GM19468 (cell line): ENCODE measurements around the gene PALB2.
"Not testable (repeated sequence)": the region's sequence is repeated elsewhere in the genome, so short reads cannot be mapped to it uniquely, and the experiment has no call there.

Experiments used
- ATAC-seq: cut with Tn5 transposase; IDR thresholded peaks from one replicate; pipeline ENCODE4 v1.9.1; 2021; ENCODE audit warnings: mild to moderate bottlenecking, moderate library complexity, moderate number of reproducible peaks; ENCODE audit not compliant: unreplicated experiment; ENCODE audit errors: extremely low read depth

Gene PALB2

DNA sequence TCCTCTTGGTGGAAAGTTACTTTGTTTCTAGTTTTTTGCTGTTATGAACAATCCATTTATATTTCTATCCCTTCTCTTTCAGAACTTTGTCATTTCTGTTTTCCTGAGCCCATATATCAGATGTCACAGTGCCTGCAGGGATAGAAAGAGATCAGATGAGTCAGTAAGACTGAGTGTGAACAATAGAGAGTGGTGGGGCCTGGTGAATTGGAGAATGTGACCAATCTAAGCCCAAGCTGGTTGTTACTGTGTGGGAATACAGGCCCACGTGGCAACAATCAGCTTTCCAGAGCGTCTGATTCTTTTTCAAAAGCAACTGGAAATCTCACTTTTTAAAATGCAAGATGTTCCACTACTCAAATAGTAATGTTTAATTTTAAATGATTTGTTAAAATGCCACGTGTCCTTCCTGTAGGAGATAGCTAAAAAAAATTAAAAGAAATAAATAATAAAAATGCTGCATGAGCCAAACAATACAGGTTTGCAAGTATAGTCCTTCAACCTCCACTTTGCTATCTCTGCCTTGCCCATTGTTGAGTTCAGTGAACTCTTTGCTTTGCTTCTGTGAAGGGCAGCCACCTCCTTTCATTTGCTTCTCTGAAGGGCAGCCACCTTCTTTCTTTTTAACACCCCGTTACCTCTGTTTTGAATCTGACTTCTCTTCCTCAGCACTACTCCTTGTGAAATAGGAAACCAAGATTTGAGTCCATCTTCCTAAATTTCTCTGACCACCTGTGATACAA lies 9.7 kb upstream of the PALB2 start:
- no peak for ATAC-seq

DNA sequence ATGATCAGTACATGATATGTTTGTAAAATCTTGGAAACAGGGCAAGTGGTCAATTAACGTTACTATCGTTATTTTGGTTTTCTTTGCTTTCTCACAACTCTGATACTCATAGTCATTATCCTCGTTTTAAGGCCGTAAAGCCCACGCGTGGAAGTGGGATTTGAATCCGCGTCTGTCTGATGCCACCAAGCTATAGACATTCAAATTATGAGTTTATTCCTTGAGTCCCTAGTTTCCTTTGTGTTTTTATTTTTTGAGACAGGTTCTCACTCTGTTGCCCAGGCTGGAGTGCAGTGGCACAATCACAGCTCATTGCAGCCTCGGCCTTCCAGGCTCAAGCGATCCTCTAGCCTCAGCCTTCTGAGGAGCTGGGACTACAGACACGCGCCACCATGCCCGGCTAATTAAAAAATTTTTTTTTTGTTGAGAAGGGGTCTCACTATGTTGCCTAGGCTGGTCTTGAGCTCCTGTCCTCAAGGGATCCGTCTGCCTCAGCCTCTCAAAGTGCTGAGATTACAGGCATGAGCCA lies 1.2 kb upstream of the PALB2 start:
- ATAC-seq = no peak

DNA sequence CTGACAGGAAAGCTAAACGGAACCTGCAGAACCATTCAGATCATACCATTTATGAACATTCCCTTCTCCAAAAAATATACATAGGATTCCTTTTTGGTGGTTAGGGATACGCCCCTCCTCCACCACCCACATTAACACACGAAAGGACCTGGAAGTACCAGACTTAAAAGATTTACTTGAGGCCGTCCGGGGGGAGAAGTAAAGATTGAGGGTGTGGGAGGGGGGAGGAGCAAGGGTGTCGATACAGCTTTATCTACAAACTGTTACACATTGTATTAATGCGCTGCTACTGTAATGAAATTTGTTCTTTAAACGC lies 537 bp downstream of the PALB2 start:
- no peak for ATAC-seq

DNA sequence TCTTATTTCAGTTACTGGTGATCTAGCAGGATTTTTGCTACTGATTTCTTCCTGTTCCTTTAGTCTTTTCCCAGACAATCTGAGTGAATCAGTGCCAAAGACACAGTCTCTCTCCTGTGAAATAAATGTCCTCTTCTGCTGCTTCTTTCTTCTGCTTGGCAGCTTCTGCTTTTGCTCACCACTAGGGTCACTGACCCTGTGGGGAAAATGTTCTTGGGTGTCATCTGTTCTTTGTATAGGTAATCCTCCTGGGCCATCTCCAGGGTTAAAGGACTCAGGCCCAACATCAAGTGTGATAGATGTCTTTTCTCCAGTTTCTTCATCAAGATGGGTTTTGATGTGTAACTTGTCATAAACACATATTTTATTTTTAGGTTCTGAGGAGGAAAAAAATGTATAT lies 5.2 kb downstream of the PALB2 start:
- ATAC-seq = no peak

DNA sequence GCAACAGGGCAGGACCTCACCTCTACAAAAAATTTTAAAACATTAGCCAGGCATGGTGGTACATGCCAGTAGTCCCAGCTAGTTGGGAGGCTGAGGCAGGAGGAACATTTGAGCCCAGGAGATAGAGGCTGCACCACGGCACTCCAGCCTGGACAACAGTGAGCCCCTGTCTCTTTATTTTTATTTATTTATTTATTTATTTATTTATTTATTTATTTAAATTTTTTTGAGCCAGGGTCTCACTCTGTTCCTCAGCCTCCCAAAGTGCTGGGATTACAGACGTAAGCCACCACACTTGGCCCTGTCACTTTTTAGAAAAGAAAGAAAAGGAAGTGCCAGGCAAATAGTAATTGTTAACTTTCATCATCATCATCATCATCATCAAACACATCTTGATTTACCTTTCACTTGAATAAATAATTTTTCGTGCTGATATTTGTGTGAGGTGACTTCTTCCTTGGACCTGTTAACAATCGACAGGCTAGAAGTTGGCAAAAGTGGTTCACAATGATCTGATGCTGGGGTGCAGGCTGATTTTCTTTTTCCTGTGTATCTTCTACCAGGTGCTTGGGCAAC lies 6.6 kb downstream of the PALB2 start:
- ATAC-seq = no peak

DNA sequence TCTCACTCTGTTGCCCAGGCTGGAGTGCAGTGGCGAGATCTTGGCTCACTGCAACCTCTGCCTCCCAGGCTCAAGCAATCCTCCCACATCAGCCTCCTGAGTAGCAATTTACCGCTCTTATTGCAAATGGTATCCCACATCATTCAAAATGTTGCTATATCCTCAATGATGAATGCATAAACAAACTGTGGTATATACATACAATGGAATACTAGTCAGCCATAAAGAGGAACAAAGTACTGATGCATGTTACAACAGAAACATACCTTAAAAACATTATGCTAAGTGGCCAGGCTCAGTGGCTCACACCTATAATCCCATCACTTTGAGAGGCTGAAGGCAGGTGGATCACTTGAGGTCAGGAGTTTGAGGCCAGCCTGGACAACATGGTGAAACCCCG lies 9.2 kb downstream of the PALB2 start:
- not testable (repeated sequence) for ATAC-seq

DNA sequence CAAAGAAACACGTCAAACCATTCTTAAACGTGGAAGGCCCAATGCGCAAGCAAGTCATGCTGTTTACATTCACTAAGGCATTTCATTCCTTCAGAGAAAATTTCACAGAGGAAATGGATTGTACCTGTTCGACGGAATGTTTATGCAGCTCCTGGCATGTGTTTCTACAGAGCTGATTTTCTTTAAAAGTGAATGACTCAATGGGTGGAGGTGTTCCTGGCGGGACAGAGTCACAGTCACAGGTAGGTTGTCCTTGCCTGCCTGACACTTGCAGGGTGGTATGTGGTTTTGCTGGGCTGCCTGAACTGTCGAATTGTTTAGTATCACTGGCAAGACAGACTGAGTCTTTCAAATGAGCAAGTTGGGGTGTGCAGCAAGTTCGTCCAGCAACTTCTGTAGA lies 11.6 kb downstream of the PALB2 start:
- no peak for ATAC-seq

DNA sequence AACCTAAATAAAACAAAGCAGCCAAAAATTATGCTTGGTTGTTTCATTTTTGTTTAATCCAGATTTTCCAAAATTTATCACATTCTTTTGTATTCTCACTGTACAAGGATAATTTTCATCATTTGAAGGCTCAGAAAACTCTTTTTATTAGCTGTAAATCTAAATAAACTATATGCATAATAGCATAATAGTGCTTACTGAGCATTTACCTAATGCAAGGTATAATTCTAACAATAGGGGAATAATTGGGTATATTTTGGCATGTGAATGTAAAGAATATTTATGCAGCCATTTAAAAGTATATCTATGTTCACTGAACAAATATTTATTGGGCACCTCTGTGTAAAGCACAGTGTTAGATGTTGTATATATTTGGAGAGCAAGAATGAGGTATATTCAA lies 17.0 kb downstream of the PALB2 start:
- ATAC-seq = no peak

DNA sequence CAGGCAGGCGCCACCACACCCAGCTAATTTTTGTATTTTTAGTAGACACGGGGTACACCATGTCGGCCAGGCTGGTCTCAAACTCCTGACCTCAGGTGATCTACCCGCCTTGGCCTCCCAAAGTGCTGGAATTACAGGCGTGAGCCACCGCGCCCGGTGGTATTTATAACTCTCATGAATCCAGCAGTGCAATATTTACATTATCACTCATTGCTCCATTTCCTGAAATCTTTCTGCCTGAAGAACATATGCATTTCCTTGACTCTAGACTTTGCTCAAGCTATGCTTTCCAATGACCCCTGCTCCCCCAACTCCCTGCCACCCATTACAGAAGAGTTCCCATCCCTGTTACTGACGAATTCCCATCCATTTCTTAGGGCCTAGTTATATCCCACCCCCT lies 25.3 kb downstream of the PALB2 start:
- ATAC-seq = no peak

DNA sequence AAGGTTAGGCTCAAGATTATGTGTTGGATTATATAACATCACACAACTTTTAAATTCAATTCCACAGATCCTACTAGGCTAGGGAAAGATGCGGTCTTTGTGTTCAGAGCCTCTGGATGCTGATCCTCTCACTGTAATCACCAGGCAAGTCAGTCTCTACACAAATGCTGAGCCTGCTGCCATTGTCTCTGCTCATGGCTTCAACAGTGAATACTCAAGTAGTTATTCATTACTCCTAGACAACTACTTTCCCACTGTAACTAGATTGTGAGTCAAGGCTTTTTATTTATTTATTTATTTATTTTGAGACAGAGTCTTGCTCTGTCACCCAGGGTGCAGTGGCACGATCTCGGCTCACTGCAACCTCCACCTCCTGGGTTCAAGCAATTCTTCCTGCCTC lies 29.2 kb downstream of the PALB2 start:
- ATAC-seq = no peak

DNA sequence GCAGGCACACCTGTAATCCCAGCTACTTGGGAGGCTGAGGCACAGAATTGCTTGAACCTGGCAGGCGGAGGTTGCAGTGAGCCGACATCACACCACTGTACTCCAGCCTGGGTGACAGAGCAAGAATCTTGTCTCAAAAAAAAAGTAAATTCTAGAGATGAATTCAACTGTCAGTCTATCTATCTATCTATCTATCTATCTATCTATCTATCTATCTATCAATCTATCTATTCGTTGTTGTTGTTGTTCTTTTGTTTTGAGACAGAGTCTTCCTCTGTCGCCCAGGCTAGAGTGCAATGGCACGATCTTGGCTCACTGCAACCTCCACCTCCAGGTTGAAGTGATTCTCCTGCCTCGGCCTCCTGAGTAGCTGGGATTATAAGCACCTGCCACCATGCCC lies 30.2 kb downstream of the PALB2 start:
- ATAC-seq = not testable (repeated sequence)

DNA sequence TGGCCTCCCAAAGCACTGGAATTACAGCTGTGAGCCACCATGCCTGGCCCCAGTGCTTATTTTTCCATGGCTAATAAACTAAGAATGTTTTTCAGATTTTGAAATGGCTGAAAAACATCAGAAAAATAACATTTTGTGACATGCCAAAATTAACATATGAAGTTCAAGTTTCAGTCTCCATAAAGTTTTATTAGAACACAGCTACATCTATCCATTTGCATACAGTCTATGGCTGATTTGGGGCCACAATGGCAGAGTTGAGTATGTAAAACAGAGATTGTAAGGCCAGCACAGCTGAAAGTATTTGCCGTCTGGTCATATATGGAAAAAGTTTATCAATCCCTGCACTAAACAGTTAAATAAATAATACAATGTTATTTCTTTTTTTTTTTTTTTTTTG lies 31.2 kb downstream of the PALB2 start:
- ATAC-seq = no peak

DNA sequence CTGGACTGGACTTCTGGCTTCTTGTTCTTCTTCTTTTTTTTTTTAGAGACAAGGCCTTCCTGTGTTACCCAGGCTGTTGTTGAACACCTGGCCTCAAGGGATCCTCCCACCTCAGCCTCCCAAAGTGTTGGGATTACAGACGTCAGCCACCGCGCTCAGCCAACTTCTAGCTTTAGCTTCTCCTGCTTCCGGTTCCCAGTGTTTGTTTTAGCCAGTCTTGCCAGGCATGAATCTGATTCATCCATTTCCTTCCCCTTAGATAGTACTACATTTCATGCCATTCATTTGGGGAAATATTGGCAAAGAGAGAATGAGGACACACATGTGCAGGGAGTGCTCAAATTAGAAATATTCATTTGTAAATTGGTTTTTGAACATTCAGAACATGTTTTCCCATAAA lies 32.9 kb downstream of the PALB2 start:
- ATAC-seq = no peak

DNA sequence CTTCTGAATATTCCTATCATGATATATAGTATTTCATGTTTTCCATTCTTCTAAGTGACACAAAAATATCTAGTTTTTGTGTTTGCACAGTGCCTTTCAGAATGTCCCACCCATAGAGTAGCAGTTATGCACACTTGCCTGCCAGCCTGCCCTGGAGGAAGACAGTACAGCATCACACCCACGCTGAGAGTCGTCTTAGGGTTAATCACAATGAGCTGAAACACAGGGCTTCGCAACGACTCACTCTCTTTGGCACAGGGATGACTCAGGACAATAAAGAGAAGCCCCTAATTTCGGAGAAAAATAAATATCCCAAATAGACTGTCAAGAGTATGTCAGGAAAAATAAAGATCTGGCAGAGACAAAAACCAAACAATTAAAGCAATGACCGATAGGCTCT lies 33.4 kb downstream of the PALB2 start:
- ATAC-seq = no peak

DNA sequence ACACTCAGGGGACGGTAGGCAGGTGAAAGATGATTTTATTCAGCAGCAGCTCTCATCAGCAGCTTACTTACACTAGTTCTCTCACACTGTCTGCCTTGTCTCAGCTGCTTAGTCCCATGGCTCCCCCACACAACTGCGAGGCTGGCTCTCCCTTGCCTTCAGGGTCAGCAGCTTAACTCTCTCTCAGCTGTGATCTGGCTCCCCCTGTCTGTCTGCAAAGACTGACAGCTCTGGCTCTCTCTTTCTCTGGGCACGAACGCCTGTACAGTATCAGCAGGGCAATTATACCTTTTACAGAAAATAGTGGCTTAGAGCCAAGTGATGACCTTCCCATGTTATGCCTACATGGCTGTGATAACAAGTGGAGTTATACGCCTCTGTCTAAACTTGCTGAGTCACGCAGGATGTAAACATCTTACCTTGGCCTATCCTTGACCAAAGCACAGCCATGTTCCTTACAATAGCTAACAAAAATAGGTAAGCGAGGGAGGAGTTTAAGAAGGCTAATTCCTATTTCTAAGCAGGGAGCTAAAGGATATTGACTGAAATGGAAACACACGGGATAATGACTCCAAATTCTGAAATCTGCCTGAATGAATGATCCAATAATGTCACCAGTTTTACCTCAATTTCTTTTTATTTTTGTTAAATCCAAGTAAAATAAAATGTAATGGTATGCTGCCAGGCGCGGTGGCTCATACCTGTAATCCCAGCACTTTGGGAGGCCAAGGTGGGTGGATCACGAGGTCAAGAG lies 43.9 kb downstream of the PALB2 start:
- no peak for ATAC-seq

DNA sequence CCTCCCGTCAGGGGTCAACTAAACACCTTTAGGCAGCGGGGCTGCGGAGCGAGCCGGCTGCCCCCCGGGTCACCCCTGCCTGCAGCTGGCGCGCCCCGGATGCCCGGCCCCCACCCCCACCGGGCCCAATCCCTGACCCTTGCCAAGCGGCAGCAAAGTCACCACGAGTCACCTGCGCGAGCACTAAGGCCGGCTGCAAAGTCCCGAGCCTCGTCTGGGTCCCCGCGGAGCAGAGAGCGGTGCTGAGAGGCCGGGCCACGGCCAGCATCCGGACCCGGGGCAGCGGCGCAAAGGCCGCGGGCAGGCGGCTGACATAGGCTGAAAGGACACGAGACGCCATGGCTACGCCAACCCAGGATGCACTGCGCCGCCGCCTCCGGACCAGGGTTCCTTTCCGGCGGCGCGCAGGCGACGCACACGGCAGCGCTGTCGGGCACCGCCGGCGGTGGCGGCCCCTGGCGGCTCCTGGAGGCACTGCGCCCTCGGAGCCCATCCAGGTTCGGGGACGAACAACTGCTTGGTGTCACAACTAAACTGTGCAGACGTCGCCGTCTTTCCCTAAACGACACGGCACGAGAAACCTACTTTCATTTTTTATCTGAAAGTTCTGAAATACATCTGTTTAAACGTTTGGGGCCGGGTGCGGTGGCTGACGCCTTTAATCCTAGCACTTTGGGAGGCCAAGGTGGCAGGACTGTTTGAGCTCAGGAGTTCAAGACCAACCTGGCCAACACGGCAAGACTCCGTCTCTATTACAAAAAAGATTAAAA lies 45.0 kb downstream of the PALB2 start, which contains the start of gene NDUFAB1:
TSS of gene NDUFAB1 (minus strand) at position 366 of the 770 bp plus-strand sequence. CDS start at position 340, 26 bp downstream.
- ATAC-seq = peak; percentile 89

DNA sequence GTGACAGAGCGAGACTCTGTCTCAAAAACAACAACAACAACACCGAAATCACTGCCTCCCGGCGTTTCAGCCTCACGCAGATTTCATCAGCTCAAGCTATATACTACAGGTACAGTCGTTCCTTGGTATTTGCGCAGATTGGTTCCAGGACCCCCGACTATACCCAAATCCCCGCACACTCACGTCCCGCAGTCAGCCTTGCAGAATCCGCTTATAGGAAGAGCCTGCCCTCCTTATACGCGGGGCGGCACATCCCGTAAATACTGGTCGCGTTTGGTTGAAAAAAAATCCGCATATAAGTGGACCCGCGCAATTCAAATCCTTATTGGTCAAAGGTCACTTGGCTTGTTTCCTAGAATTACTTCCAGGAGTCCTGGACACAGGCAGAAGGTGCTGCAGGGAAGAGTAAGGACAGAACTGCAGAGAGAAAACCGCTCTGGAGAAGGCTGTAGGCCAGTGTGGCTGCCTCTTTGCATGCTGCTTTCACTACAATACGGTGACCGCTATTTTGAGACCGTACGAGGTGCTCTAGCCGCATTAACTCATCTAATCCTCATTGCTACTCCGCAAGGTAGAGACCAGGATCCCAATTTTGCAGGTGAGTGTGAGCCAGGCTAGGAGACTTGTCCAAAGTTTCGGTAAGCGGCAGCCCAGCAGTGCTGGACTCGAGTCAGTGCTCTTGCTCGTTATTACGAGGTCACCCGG lies 45.7 kb downstream of the PALB2 start:
- no peak for ATAC-seq

DNA sequence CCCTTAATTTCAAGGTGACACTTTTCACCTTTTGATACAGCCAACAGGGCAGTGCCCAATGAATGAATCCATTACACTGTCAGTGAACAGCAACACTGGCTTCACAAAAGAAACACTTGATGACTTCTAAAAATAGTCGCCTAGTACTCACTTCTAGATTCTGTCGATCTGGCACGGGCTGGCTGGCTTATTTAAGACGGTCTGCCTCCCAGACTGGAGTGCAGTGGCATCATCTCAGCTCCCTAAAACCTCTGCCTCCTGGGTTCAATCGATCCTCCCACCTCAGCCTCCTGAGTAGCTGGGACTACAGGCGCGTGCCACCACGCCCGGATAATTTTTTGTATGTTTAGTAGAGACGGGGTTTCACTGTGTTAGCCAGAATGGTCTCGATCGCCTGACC lies 46.9 kb downstream of the PALB2 start:
- no peak for ATAC-seq

DNA sequence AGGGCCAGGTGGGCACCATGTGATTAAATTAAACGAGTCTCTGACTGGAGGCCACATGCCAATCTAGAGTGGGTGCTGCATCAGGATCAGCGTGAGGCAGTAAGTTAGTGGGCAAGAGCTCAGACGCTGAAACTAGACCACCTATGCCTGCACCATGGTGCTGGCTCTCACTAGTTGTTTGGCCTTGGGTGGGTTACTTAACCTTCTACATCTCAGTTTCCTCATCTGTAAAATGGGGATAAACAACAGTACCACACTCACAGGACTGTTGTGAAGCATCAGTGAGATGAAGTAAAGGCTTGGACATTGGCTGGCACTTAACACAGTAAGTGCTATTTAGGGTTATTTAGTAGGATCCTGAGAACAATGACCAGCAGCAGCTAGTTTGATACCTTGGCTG lies 50.9 kb downstream of the PALB2 start:
- no peak for ATAC-seq

DNA sequence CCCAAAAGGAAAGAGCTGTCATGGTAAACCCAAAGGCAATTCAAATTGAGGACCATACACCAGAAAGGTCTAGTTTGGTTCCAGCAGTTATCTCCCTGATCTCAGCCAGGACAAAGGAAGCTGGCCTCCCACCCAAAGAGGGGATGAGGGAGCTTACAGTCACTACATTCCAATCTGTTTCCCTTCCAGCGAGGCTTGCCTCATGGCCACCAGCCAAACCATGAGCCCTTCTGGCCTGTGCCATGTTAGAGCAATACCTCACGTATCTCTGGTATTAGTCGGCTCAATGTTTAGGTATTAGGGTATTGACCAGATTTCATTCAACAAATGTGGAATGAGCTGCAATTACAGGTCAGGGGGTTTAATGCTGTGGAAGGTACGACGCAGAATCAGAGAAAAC lies 53.4 kb downstream of the PALB2 start:
- ATAC-seq = no peak
